DOHH2 (cell line): Measurements from ENCODE around the gene MLKL.

Source experiments
- H3F3A ChIP-seq: fragments of 200-600 bp; sonication (generic), shearing (Covaris generic); 2 replicates; pipeline ENCODE4 v1.6.0; 2016; ENCODE audit warnings: antibody characterized with exemption, mild to moderate bottlenecking; ENCODE audit not compliant: control insufficient read depth, insufficient read depth
- H3K27ac ChIP-seq: fragments of 200-600 bp; sonication (generic); 2 replicates; pipeline ENCODE4 v1.5.1; 2014; ENCODE audit warnings: low read depth, mild to moderate bottlenecking, low read length, moderate library complexity
- H3K27me3 ChIP-seq: fragments of 200-600 bp; sonication (generic); 2 replicates; pipeline ENCODE4 v1.6.1; 2014; ENCODE audit warnings: mild to moderate bottlenecking, low read length, mixed read lengths; ENCODE audit not compliant: control insufficient read depth
- H3K36me3 ChIP-seq: fragments of 200-600 bp; sonication (generic); 2 replicates; pipeline ENCODE4 v1.6.1; 2014; ENCODE audit warnings: mild to moderate bottlenecking, low read length, moderate library complexity, mixed read lengths; ENCODE audit not compliant: control insufficient read depth
- H3K4me1 ChIP-seq: fragments of 200-600 bp; sonication (generic); 2 replicates; pipeline ENCODE4 v1.6.1; 2014; ENCODE audit warnings: mild to moderate bottlenecking, low read length, mixed read lengths; ENCODE audit not compliant: control insufficient read depth
- H3K4me2 ChIP-seq: fragments of 200-600 bp; sonication (generic); 2 replicates; pipeline ENCODE4 v1.6.0; 2014; ENCODE audit warnings: mild to moderate bottlenecking, low read length, moderate library complexity
- H3K4me3 ChIP-seq: fragments of 200-600 bp; sonication (generic); 2 replicates; pipeline ENCODE4 v1.5.1; 2014; ENCODE audit warnings: mild to moderate bottlenecking, low read length, mixed read lengths
- H3K79me2 ChIP-seq: fragments of 200-600 bp; sonication (generic); 2 replicates; pipeline ENCODE4 v1.6.1; 2014; ENCODE audit warnings: mild to moderate bottlenecking, low read length, mixed read lengths; ENCODE audit not compliant: control insufficient read depth
- H3K9me2 ChIP-seq: fragments of 200-600 bp; sonication (generic); replicated peaks from 2 replicates; pipeline ENCODE4 v1.6.1; 2014; ENCODE audit warnings: mild to moderate bottlenecking, low read length, mixed read lengths; ENCODE audit not compliant: control insufficient read depth
- H3K9me3 ChIP-seq: fragments of 200-600 bp; sonication (generic); 2 replicates; pipeline ENCODE4 v1.6.1; 2014; ENCODE audit warnings: antibody characterized with exemption, low read length, mixed read lengths; ENCODE audit not compliant: control insufficient read depth, insufficient read depth
- H4K20me1 ChIP-seq: fragments of 200-600 bp; sonication (generic); 2 replicates; pipeline ENCODE4 v1.6.0; 2014; ENCODE audit warnings: low read depth, mild to moderate bottlenecking, antibody characterized with exemption, low read length, moderate library complexity; ENCODE audit not compliant: control insufficient read depth, insufficient read depth
- CTCF ChIP-seq: fragments of 200-600 bp; sonication (generic); IDR thresholded peaks from one replicate; pipeline ENCODE4 v1.5.1; 2014; ENCODE audit warnings: antibody characterized with exemption, mild to moderate bottlenecking, low read depth, low read length; ENCODE audit not compliant: poor library complexity, severe bottlenecking
- EZH2phosphoT487 ChIP-seq: fragments of 200-600 bp; sonication (generic); IDR thresholded peaks from 2 replicates; pipeline ENCODE4 v1.6.1; 2017; ENCODE audit warnings: borderline replicate concordance, mild to moderate bottlenecking, antibody characterized with exemption, low read length, moderate library complexity, mixed read lengths

MLKL gene

DNA sequence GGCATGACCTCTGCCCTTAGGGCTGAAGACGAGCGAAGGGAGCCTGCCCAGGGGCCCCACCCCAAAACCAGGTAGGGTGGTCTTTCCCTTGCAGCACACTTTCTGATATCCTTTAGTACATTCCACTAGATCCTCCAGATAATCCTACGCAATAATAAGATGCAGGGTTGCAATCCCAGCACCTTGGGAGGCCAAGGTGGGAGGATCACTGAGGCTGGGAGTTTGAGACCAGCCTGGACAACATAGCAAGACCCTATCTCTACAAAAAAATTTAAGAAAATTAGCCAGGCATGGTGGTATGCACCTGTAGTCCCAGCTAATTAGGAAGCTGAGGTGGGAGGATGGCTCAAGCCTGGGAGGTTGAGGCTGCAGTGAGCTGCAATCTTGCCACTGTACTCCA lies 34.9 kb upstream of the MLKL start:
- H3F3A ChIP-seq: no peaks in the 10 kb centered on the region
- H3K27me3 ChIP-seq: no peaks in the 10 kb centered on the region
- H3K9me2 ChIP-seq: no peaks in the 10 kb centered on the region
- no peak overlapping the region for H3K27ac ChIP-seq
- no peaks in the 10 kb centered on the region for H3K9me3 ChIP-seq
- H4K20me1 ChIP-seq: no peaks in the 10 kb centered on the region
- no peak for TF ChIP-seq EZH2phosphoT487
- no peak for TF ChIP-seq CTCF
- no peaks in the 10 kb centered on the region for H3K79me2 ChIP-seq
- H3K4me2 ChIP-seq: no peak overlapping the region
- no peaks in the 10 kb centered on the region for H3K36me3 ChIP-seq
- H3K4me3 ChIP-seq: no peak overlapping the region
- H3K4me1 ChIP-seq: no peaks in the 10 kb centered on the region

DNA sequence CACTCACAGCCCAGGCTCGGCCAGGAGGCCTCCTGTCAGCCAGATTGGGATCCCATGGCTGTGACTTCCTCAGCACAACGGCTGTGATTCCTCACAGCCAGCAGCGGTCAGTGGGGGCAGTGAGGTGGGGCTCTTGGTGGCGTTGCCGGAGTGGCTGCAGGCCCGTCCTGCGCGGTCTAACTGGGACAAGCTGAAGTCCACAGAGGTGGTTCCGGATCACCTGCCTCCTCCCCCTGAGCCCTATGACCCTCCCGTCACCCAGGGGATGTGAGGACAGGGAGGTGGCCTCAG lies 34.4 kb upstream of the MLKL start:
- no peaks in the 10 kb centered on the region for H3K9me3 ChIP-seq
- no peak overlapping the region for H3K27ac ChIP-seq
- H3K9me2 ChIP-seq: no peaks in the 10 kb centered on the region
- no peak overlapping the region for H3K4me2 ChIP-seq
- H3K4me3 ChIP-seq: no peak overlapping the region
- H3K79me2 ChIP-seq: no peaks in the 10 kb centered on the region
- no peaks in the 10 kb centered on the region for H3K4me1 ChIP-seq
- no peak for TF ChIP-seq EZH2phosphoT487
- TF ChIP-seq CTCF: no peak
- no peaks in the 10 kb centered on the region for H3K27me3 ChIP-seq
- H4K20me1 ChIP-seq: no peaks in the 10 kb centered on the region
- no peaks in the 10 kb centered on the region for H3K36me3 ChIP-seq
- no peaks in the 10 kb centered on the region for H3F3A ChIP-seq

- Histone ChIP-seq H3K4me1 (no peaks in the 10 kb centered on the region), H4K20me1 (no peaks in the 10 kb centered on the region), H3K27me3 (no peaks in the 10 kb centered on the region), H3K79me2 (no peaks in the 10 kb centered on the region), H3K9me3 (no peaks in the 10 kb centered on the region), H3F3A (no peaks in the 10 kb centered on the region), H3K4me2 (no peak overlapping the region), H3K4me3 (no peak overlapping the region), H3K36me3 (no peaks in the 10 kb centered on the region), H3K9me2 (no peaks in the 10 kb centered on the region), H3K27ac (no peak overlapping the region)
- TF ChIP-seq EZH2phosphoT487: no peak
- no peak for TF ChIP-seq CTCF
These were observed 33.9 kb upstream of the MLKL start for GRCh38 chr16:74734361-74735161.
